Sigmoid colon (tissue), 7 donors: ENCODE results near the gene CBFA2T2. TPM values are rescaled to one million over a fixed set of nuclear protein-coding genes. Genes with fewer than 3 reads are reported as not detected.
A peak's percentile ranks its signal among the peaks of the same experiment; 100 is the strongest.

Experiments
- DNase-seq: peaks from one replicate; pipeline ENCODE4 v3.0.0-alpha.2; 2019
- H3K27ac ChIP-seq, 4 donors: fragments of 200-600 bp; sonication (generic); one replicate each; pipeline ENCODE4 v1.5.1; 2016 to 2019; ENCODE audit warnings: mild to moderate bottlenecking in 1 of 4
- H3K27me3 ChIP-seq, 3 donors: fragments of 200-600 bp; sonication (generic); one replicate each; pipeline ENCODE4 v1.5.1; 2019; ENCODE audit warnings: mild to moderate bottlenecking in 1 of 3
- H3K36me3 ChIP-seq, 4 donors: fragments of 200-600 bp; sonication (generic); one replicate each; pipeline ENCODE4 v1.5.1; 2016 to 2019
- H3K4me1 ChIP-seq, 4 donors: fragments of 200-600 bp; sonication (generic); one replicate each; pipeline ENCODE4 v1.5.1; 2017 to 2019
- H3K4me3 ChIP-seq, 4 donors: fragments of 200-600 bp; sonication (generic); one replicate each; pipeline ENCODE4 v1.5.1; 2017 to 2019; ENCODE audit warnings: mild to moderate bottlenecking in 2 of 4, moderate library complexity in 1 of 4
- H3K9me3 ChIP-seq, 4 donors: fragments of 200-600 bp in 3 of 4; sonication (generic) in 3 of 4; one replicate each; pipeline versions ENCODE4 v1.5.1 to v1.6.1; 2013 to 2019
- EP300 ChIP-seq, 4 donors: sonication (generic); formaldehyde crosslinking; IDR thresholded peaks; one replicate each; pipeline ENCODE4 v1.6.1; 2017; ENCODE audit warnings: antibody characterized with exemption in 4 of 4
- POLR2A ChIP-seq, 2 donors: fragments of 450-650 bp; IDR thresholded peaks; one replicate each; pipeline ENCODE4 v1.6.1; 2016; ENCODE audit warnings: antibody characterized with exemption in 2 of 2, mild to moderate bottlenecking in 2 of 2, moderate library complexity in 2 of 2
- POLR2AphosphoS5 ChIP-seq, 4 donors: sonication (generic); formaldehyde crosslinking; IDR thresholded peaks; one replicate each; pipeline ENCODE4 v1.6.1; 2017; ENCODE audit warnings: antibody characterized with exemption in 4 of 4
- WGBS, 2 donors: extraction: QIAGEN DNeasy Blood & Tissue Kit; methylation state at CpG; one replicate each; pipeline ENCODE4 v1.1.7; 2013; 5-methylcytosine and 5-hydroxymethylcytosine counted together
- intact Hi-C: fragments of 100-400 bp; cut with DNase I; formaldehyde crosslinking; loops from one replicate; pipeline ENCODE4 v1.15.1; 2023
- polyA plus RNA-seq, 3 donors: library from polyadenylated mRNA; stranded (reverse); fragments of 200-250 nt; gene quantifications; one replicate each; pipeline ENCODE4 v1.2.3, GENCODE V29; 2013
- total RNA-seq, 4 donors: library from RNA; depleted of rRNA; stranded (reverse); fragments of >200 nt; gene quantifications; one replicate each; pipeline ENCODE4 v1.1.0, GENCODE V29; 2016
- TF ChIP-seq, protein P1 (sequence below), 4 experiments: fragments of 450-650 bp in 3 of 4; fragments of 200-600 bp in 1 of 4; IDR thresholded peaks; one replicate each; pipeline ENCODE4 v1.5.1; 2016 to 2019; ENCODE audit warnings: antibody characterized with exemption in 4 of 4, mild to moderate bottlenecking in 3 of 4, moderate library complexity in 2 of 4
- donor health status: healthy with polysubstance abuse.
- donor health status: Bipolar disorder and iron deficiency.
- donor health status: healthy.

The CBFA2T2 gene
- total and polyA plus RNA-seq, 7 donors, result 5.4 to 26.0 (median 17.1) TPM

- Histone ChIP-seq H3K4me1 (peaks cover 0 to 25% (median 17%) of the 10 kb centered on the region in 4 donors), H3K27ac (no peak overlapping the region), H3K27me3 (no peaks in the 10 kb centered on the region), H3K4me3 (no peak overlapping the region), H3K9me3 (no peaks in the 10 kb centered on the region), H3K36me3 (peaks cover 17 to 37% (median 25%) of the 10 kb centered on the region in 4 donors)
- DNase-seq, result peak; percentile 61
- intact Hi-C loops, result loop anchor here (5.0 kb wide), 1 partner anchor 218 kb away; the partner anchor contains the start of gene SNTA1
- WGBS, 2 donors, result 92 to 94% methylated on average over 21 of the region's 21 CpGs
- TF ChIP-seq POLR2AphosphoS5 (IDR thresholded peaks at IDR 0.05), result no peak
- TF ChIP-seq, protein P1, sequence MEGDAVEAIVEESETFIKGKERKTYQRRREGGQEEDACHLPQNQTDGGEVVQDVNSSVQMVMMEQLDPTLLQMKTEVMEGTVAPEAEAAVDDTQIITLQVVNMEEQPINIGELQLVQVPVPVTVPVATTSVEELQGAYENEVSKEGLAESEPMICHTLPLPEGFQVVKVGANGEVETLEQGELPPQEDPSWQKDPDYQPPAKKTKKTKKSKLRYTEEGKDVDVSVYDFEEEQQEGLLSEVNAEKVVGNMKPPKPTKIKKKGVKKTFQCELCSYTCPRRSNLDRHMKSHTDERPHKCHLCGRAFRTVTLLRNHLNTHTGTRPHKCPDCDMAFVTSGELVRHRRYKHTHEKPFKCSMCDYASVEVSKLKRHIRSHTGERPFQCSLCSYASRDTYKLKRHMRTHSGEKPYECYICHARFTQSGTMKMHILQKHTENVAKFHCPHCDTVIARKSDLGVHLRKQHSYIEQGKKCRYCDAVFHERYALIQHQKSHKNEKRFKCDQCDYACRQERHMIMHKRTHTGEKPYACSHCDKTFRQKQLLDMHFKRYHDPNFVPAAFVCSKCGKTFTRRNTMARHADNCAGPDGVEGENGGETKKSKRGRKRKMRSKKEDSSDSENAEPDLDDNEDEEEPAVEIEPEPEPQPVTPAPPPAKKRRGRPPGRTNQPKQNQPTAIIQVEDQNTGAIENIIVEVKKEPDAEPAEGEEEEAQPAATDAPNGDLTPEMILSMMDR (IDR thresholded peaks at IDR 0.05), result no peak
- TF ChIP-seq POLR2A (IDR thresholded peaks at IDR 0.05), result no peak
- TF ChIP-seq EP300 (IDR thresholded peaks at IDR 0.05), result no peak
Measured at GRCh38 chr20:33660035-33660684, 170.3 kb downstream of the CBFA2T2 start.

- Histone ChIP-seq H3K9me3 (no peaks in the 10 kb centered on the region), H3K27me3 (no peaks in the 10 kb centered on the region), H3K4me1 (peaks cover 0 to 25% (median 18%) of the 10 kb centered on the region in 4 donors), H3K36me3 (peaks cover 17 to 37% (median 25%) of the 10 kb centered on the region in 4 donors), H3K4me3 (no peak overlapping the region), H3K27ac (no peak overlapping the region)
- DNase-seq, result no peak
- TF ChIP-seq EP300 (IDR thresholded peaks at IDR 0.05) (no peak), POLR2A (IDR thresholded peaks at IDR 0.05) (no peak), POLR2AphosphoS5 (IDR thresholded peaks at IDR 0.05) (no peak)
- TF ChIP-seq, protein P1 (IDR thresholded peaks at IDR 0.05), result no peak
- intact Hi-C loops, result loop anchor here (5.0 kb wide), 1 partner anchor 218 kb away; the partner anchor contains the start of gene SNTA1
- 88 to 92% methylated on average over 7 of the region's 7 CpGs for WGBS, 2 donors
Measured at GRCh38 chr20:33660685-33661058, 170.8 kb downstream of the CBFA2T2 start.

DNA sequence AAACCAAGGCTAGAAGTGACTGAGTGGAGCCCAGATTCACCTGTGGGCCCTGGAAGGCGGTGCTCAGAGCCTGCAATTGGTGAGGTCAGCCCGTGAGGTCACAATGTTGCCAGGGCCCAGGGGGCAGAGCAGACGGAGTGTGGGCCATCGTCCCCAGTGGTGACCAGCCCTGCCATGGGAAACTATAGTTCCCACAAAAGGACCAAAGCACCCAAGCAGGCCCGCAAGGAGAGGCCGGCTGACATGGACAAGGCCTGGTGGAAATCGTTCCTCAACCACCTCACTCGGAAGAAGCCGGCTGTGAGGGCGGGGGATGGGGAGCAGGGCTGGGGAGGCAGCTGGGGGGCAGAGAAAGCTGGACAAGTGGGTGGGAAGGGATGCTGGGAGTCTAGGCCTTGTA is 172.3 kb downstream of the CBFA2T2 start, which contains the start of gene C20orf144:
TSS of gene C20orf144 (plus strand) at position 156 of the 400 bp plus-strand sequence. CDS start at position 175, 19 bp downstream.
- no peaks in the 10 kb centered on the region for H3K27me3 ChIP-seq
- peak within 1 kb of the TSS; percentile 91 to 94 (median 94) for H3K27ac ChIP-seq
- peak within 1 kb of the TSS; percentile 60 to 77 (median 74) for H3K4me3 ChIP-seq
- TF ChIP-seq EP300 (IDR thresholded peaks at IDR 0.05) (no peak), POLR2A (IDR thresholded peaks at IDR 0.05) (no peak)
- no peak for DNase-seq
- H3K36me3 ChIP-seq, result peaks cover 17 to 33% (median 25%) of the 10 kb centered on the region in 4 donors
- intact Hi-C loops, result loop anchor here (5.0 kb wide), 1 partner anchor 220 kb away; the partner anchor contains the start of gene SNTA1
- peaks cover 0 to 37% (median 28%) of the 10 kb centered on the region in 4 donors for H3K4me1 ChIP-seq
- WGBS, 2 donors, result 94 to 95% methylated on average over 10 of the region's 10 CpGs
- no peaks in the 10 kb centered on the region for H3K9me3 ChIP-seq

DNA sequence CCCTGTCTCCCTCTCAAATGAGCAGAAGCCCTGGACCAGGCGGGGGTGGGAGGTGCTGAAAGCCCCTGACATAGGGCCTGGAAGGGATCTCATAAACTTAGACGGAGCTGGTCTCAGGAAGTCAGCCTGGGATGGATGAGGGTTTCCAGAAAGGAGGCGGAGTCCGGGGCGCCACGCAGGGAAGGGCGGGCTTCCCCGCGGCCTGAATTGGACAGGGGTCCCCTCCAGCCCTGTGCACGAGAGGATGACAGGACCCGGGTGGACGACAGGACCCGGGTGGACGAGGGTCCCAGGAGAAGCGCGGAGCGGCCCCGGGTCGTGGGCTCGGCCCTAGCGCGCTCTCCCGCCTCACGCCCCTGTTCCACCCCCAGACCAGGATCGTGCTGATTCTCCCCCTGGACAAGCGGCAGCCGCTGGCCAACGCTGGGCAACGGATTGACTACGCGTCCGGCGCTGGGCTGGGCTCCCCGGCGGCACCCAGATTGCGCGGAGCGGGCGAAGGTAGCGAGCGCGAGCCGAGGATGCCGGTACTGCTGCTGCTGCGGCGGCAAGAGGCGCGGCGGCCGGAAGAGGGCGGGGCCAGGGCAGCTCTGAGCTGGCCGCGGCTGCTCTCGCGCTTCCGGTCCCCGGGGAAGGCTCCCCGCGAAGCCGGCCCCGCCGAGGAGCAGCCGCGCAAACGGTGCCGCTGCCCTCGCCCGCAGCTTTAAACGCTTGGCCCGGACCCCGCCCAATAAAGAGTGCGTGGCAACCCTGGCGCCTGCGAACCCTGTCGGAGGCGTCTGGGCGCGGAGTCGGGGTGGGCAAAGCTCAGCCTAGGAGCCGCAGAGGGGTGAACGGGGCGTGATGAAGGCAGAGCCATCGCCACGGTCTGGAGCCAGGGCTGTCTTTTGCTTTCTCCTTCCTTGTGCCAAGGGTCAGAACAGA is 173.5 kb downstream of the CBFA2T2 start:
- intact Hi-C loops, result loop anchor here (5.0 kb wide), 1 partner anchor 221 kb away; the partner anchor contains the start of gene SNTA1
- peak; percentile 91 for DNase-seq

More for the DNA sequence above, 173.5 kb downstream of the CBFA2T2 start:
- Histone ChIP-seq H3K27me3 (no peaks in the 10 kb centered on the region), H3K27ac (peak overlapping the region; percentile 91 to 94 (median 94)), H3K36me3 (peaks cover 14 to 20% (median 16%) of the 10 kb centered on the region in 4 donors), H3K4me3 (peak overlapping the region; percentile 60 to 77 (median 74)), H3K9me3 (no peaks in the 10 kb centered on the region), H3K4me1 (peaks cover 0 to 49% (median 37%) of the 10 kb centered on the region in 4 donors)
- 1% methylated on average over 84 of the region's 84 CpGs for WGBS, 2 donors
- TF ChIP-seq POLR2AphosphoS5 (IDR thresholded peaks at IDR 0.05) (peak; percentile 49 to 85 (median 69)), EP300 (IDR thresholded peaks at IDR 0.05) (no peak), POLR2A (IDR thresholded peaks at IDR 0.05) (peak; percentile 34 to 57)
- TF ChIP-seq, protein P1 (IDR thresholded peaks at IDR 0.05), result no peak
